GM23338 (cell line): Measurements from ENCODE around the gene ZBTB20. TPM values are rescaled to one million over a fixed set of nuclear protein-coding genes. Genes with fewer than 3 reads are reported as not detected.

Source experiments
- ATAC-seq: fragments of 200-7000 bp; cut with Tn5 transposase; 3 replicates; pipeline ENCODE4 v1.9.1; 2020
- DNase-seq: peaks from one replicate; pipeline ENCODE4 v3.0.0-alpha.2; 2015; ENCODE audit warnings: low spot score
- H2AFZ ChIP-seq: fragments of 200-600 bp; sonication (generic); 2 replicates; pipeline ENCODE4 v1.8.0; 2016; ENCODE audit warnings: antibody characterized with exemption, mild to moderate bottlenecking, moderate library complexity
- H3F3A ChIP-seq: fragments of 200-600 bp; sonication (generic); replicated peaks from 2 replicates; pipeline ENCODE4 v1.8.0; 2017; ENCODE audit warnings: antibody characterized with exemption, mixed run types, low read depth
- H3K27ac ChIP-seq: fragments of 200-600 bp; sonication (generic); 2 replicates; pipeline ENCODE4 v1.6.1; 2016; ENCODE audit warnings: low read depth
- H3K27me3 ChIP-seq: fragments of 200-600 bp; sonication (generic); 2 replicates; pipeline ENCODE4 v1.8.0; 2016; ENCODE audit warnings: mild to moderate bottlenecking, mixed run types, moderate library complexity; ENCODE audit not compliant: insufficient read depth
- H3K36me3 ChIP-seq: fragments of 200-600 bp; sonication (generic); 2 replicates; pipeline ENCODE4 v1.8.0; 2016; ENCODE audit warnings: mild to moderate bottlenecking; ENCODE audit not compliant: insufficient read depth
- H3K4me1 ChIP-seq: fragments of 200-600 bp; sonication (generic); 2 replicates; pipeline ENCODE4 v1.8.0; 2016; ENCODE audit warnings: mild to moderate bottlenecking, moderate library complexity; ENCODE audit not compliant: insufficient read depth
- H3K4me2 ChIP-seq: fragments of 200-600 bp; sonication (generic); 2 replicates; pipeline ENCODE4 v1.7.1; 2017; ENCODE audit warnings: mixed run types
- H3K4me3 ChIP-seq: fragments of 200-600 bp; sonication (generic); 2 replicates; pipeline ENCODE4 v1.6.1; 2016; ENCODE audit warnings: mixed run types
- H3K79me2 ChIP-seq: fragments of 200-600 bp; sonication (generic); replicated peaks from 2 replicates; pipeline ENCODE4 v1.8.0; 2017; ENCODE audit warnings: mild to moderate bottlenecking; ENCODE audit not compliant: insufficient read depth
- H3K9me2 ChIP-seq: fragments of 200-600 bp; sonication (generic); 2 replicates; pipeline ENCODE4 v1.8.0; 2017; ENCODE audit not compliant: insufficient read depth
- H4K20me1 ChIP-seq: fragments of 200-600 bp; sonication (generic); replicated peaks from 2 replicates; pipeline ENCODE4 v1.8.0; 2017; ENCODE audit warnings: mild to moderate bottlenecking; ENCODE audit not compliant: insufficient read depth
- H3K27ac Mint-ChIP-seq: 2 replicates; pipeline ENCODE4 v1.8.0; 2020; ENCODE audit warnings: inconsistent platforms, mild to moderate bottlenecking, moderate library complexity, mixed read lengths
- H3K27me3 Mint-ChIP-seq: 3 replicates; pipeline ENCODE4 v1.8.0; 2022; ENCODE audit warnings: low read depth, mild to moderate bottlenecking, moderate library complexity, mixed read lengths, inconsistent platforms; ENCODE audit not compliant: insufficient read depth, poor library complexity
- H3K36me3 Mint-ChIP-seq: 3 replicates; pipeline ENCODE4 v1.8.0; 2021; ENCODE audit warnings: low read depth, mild to moderate bottlenecking, inconsistent platforms, moderate library complexity, mixed read lengths
- H3K4me1 Mint-ChIP-seq: 3 replicates; pipeline ENCODE4 v1.8.0; 2020; ENCODE audit warnings: mild to moderate bottlenecking, inconsistent platforms, mixed read lengths
- H3K4me3 Mint-ChIP-seq: 3 replicates; pipeline ENCODE4 v1.8.0; 2021; ENCODE audit warnings: moderate library complexity, mild to moderate bottlenecking, inconsistent platforms, mixed read lengths
- H3K9me3 Mint-ChIP-seq: 3 replicates; pipeline ENCODE4 v1.8.0; 2020; ENCODE audit warnings: moderate library complexity, mild to moderate bottlenecking, inconsistent platforms, mixed read lengths
- CREB1 ChIP-seq: fragments of 250-450 bp; sonication (Bioruptor Pico); IDR thresholded peaks from 2 replicates; pipeline ENCODE4 v1.5.0; 2020; ENCODE audit warnings: low read depth, mild to moderate bottlenecking, moderate library complexity
- CTCF ChIP-seq, 2 experiments: fragments of 200-600 bp in 1 of 2; sonication (generic) in 1 of 2; conservative IDR thresholded peaks; 2 replicates each; pipeline versions ENCODE4 v1.5.1 to v1.6.1; 2016 to 2017; ENCODE audit warnings: antibody characterized with exemption in 2 of 2, low read depth in 2 of 2, mild to moderate bottlenecking in 2 of 2, moderate library complexity in 1 of 2
- ETS1 ChIP-seq: IDR thresholded peaks from 2 replicates; pipeline ENCODE4 v1.6.1; 2016; ENCODE audit warnings: antibody characterized with exemption
- EZH2 ChIP-seq: fragments of 200-600 bp; sonication (generic); IDR thresholded peaks from one replicate; pipeline ENCODE4 v1.8.0; 2017; ENCODE audit warnings: antibody characterized with exemption, mild to moderate bottlenecking, low read depth; ENCODE audit not compliant: unreplicated experiment
- NANOG ChIP-seq: IDR thresholded peaks from 2 replicates; pipeline ENCODE4 v1.6.1; 2016; ENCODE audit warnings: antibody characterized with exemption, borderline replicate concordance
- POLR2AphosphoS5 ChIP-seq: IDR thresholded peaks from 2 replicates; pipeline ENCODE4 v1.6.1; 2016; ENCODE audit warnings: antibody characterized with exemption, low read depth
- STAT1 ChIP-seq: IDR thresholded peaks from one replicate; pipeline ENCODE4 v1.6.1; 2016; ENCODE audit warnings: antibody characterized with exemption; ENCODE audit not compliant: unreplicated experiment
- ZNF331 ChIP-seq: fragments of 250-450 bp; sonication (Bioruptor Pico); IDR thresholded peaks from 2 replicates; pipeline ENCODE4 v1.5.0; 2020; ENCODE audit warnings: low read depth, mild to moderate bottlenecking, moderate library complexity
- polyA plus RNA-seq: library from polyadenylated mRNA; unstranded; fragments of >200 nt; fragmentation: Nextera tagmentation; extraction: Ambion mirVana; gene quantifications from 2 replicates; pipeline ENCODE4 v1.2.1, GENCODE V29; 2016
- total RNA-seq: library from RNA; depleted of rRNA; stranded (reverse); fragments of >200 nt; shearing (Covaris generic); gene quantifications from 2 replicates; pipeline ENCODE4 v1.2.3, GENCODE V29; 2014
- TF ChIP-seq, protein P1 (sequence below): fragments of 250-450 bp; sonication (Bioruptor Pico); IDR thresholded peaks from 2 replicates; pipeline ENCODE4 v1.5.0; 2020; ENCODE audit warnings: mild to moderate bottlenecking, moderate library complexity

ZBTB20 gene
- total and polyA plus RNA-seq, 2 experiments from 2014 or later, result 2.0 to 3.3 TPM

- DNase-seq, result no peak
- Histone ChIP-seq H3K27me3 (no peaks in the 10 kb centered on the region), H3K4me1 (no peaks in the 10 kb centered on the region), H3K79me2 (no peaks in the 10 kb centered on the region), H4K20me1 (no peaks in the 10 kb centered on the region), H3F3A (no peaks in the 10 kb centered on the region), H3K9me2 (no peaks in the 10 kb centered on the region), H3K4me3 (no peak overlapping the region), H3K36me3 (no peaks in the 10 kb centered on the region), H3K27ac (no peak overlapping the region), H3K4me2 (no peak overlapping the region), H2AFZ (no peak overlapping the region)
- H3K36me3 Mint-ChIP-seq, result no peaks in the 10 kb centered on the region
- no peaks in the 10 kb centered on the region for H3K4me1 Mint-ChIP-seq
- no peaks in the 10 kb centered on the region for H3K9me3 Mint-ChIP-seq
- TF ChIP-seq POLR2AphosphoS5 (no peak), NANOG (no peak), ETS1 (no peak), STAT1 (no peak), CREB1 (no peak), EZH2 (no peak), CTCF (conservative IDR thresholded peaks at IDR 0.05; ENCODE audit: low read depth in 2 of 2) (no peak), ZNF331 (no peak)
- TF ChIP-seq, protein P1, sequence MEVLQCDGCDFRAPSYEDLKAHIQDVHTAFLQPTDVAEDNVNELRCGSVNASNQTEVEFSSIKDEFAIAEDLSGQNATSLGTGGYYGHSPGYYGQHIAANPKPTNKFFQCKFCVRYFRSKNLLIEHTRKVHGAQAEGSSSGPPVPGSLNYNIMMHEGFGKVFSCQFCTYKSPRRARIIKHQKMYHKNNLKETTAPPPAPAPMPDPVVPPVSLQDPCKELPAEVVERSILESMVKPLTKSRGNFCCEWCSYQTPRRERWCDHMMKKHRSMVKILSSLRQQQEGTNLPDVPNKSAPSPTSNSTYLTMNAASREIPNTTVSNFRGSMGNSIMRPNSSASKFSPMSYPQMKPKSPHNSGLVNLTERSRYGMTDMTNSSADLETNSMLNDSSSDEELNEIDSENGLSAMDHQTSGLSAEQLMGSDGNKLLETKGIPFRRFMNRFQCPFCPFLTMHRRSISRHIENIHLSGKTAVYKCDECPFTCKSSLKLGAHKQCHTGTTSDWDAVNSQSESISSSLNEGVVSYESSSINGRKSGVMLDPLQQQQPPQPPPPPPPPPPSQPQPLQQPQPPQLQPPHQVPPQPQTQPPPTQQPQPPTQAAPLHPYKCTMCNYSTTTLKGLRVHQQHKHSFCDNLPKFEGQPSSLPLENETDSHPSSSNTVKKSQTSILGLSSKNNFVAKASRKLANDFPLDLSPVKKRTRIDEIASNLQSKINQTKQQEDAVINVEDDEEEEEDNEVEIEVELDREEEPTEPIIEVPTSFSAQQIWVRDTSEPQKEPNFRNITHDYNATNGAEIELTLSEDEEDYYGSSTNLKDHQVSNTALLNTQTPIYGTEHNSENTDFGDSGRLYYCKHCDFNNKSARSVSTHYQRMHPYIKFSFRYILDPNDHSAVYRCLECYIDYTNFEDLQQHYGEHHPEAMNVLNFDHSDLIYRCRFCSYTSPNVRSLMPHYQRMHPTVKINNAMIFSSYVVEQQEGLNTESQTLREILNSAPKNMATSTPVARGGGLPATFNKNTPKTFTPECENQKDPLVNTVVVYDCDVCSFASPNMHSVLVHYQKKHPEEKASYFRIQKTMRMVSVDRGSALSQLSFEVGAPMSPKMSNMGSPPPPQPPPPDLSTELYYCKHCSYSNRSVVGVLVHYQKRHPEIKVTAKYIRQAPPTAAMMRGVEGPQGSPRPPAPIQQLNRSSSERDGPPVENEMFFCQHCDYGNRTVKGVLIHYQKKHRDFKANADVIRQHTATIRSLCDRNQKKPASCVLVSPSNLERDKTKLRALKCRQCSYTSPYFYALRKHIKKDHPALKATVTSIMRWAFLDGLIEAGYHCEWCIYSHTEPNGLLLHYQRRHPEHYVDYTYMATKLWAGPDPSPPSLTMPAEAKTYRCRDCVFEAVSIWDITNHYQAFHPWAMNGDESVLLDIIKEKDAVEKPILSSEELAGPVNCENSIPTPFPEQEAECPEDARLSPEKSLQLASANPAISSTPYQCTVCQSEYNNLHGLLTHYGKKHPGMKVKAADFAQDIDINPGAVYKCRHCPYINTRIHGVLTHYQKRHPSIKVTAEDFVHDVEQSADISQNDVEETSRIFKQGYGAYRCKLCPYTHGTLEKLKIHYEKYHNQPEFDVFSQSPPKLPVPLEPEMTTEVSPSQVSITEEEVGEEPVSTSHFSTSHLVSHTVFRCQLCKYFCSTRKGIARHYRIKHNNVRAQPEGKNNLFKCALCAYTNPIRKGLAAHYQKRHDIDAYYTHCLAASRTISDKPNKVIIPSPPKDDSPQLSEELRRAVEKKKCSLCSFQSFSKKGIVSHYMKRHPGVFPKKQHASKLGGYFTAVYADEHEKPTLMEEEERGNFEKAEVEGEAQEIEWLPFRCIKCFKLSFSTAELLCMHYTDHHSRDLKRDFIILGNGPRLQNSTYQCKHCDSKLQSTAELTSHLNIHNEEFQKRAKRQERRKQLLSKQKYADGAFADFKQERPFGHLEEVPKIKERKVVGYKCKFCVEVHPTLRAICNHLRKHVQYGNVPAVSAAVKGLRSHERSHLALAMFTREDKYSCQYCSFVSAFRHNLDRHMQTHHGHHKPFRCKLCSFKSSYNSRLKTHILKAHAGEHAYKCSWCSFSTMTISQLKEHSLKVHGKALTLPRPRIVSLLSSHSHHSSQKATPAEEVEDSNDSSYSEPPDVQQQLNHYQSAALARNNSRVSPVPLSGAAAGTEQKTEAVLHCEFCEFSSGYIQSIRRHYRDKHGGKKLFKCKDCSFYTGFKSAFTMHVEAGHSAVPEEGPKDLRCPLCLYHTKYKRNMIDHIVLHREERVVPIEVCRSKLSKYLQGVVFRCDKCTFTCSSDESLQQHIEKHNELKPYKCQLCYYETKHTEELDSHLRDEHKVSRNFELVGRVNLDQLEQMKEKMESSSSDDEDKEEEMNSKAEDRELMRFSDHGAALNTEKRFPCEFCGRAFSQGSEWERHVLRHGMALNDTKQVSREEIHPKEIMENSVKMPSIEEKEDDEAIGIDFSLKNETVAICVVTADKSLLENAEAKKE (CRISPR knock-in tag), result no peak
- H3K4me3 Mint-ChIP-seq, result no peak overlapping the region
- no peak overlapping the region for H3K27ac Mint-ChIP-seq
- no peak for ATAC-seq
- H3K27me3 Mint-ChIP-seq, result peaks cover 2% of the 10 kb centered on the region
Measured at GRCh38 chr3:115022199-115022598, 124.9 kb downstream of the ZBTB20 start.
